Choroid plexus epithelial cell (primary cell): ENCODE measurements around the gene CEBPG.

Source experiments
- DNase-seq: peaks from one replicate; pipeline ENCODE4 v3.0.0-alpha.2; 2010; ENCODE audit warnings: low read depth
- H3K4me3 ChIP-seq: 2 replicates; pipeline ENCODE4 v1.5.1; 2011; ENCODE audit warnings: low read depth, mild to moderate bottlenecking, control low read depth, low read length, moderate library complexity
- TF ChIP-seq, protein P1 (sequence below): conservative IDR thresholded peaks from 2 replicates; pipeline ENCODE4 v1.5.1; 2011; ENCODE audit warnings: low read depth, mild to moderate bottlenecking, control low read depth, inconsistent platforms, low read length, moderate library complexity

The CEBPG gene

DNA sequence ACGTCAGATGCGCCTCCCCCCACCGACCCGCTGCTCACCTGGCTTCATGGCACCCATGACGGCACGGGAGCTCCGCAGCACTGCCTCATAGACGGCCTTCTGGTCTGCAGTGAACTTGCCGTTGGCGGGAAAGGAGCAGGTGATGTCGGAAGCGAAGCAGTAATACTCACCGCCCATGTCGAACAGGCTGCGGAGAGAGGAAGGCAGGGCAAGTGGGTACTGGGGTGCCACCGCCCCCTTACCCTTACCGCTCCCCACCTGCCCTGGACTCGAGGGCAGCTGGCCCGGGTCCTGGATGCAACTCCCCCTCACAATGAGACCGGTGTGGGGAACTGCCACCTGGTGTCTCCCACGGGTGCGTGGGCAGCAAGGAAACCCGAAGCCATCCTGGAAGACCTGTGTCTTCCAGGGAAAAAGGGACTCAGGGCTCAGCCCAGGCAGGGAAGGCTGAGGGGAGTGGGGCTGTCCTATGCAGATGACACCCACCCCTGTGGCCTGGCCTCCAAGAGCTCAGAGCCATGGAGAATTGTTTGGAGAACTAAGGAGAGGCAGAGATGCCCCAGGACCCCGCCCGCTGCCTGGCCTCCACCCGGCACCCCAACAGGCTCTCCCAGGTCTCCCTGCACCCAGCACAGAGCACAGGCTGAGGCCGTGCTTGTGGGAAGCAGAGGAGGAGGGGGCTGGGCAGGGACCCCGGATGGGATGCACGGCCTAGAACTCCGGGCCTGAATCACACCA, 28.3 kb downstream of the CEBPG start:
- DNase-seq = no peak
- no peak overlapping the region for H3K4me3 ChIP-seq
- TF ChIP-seq, protein P1, sequence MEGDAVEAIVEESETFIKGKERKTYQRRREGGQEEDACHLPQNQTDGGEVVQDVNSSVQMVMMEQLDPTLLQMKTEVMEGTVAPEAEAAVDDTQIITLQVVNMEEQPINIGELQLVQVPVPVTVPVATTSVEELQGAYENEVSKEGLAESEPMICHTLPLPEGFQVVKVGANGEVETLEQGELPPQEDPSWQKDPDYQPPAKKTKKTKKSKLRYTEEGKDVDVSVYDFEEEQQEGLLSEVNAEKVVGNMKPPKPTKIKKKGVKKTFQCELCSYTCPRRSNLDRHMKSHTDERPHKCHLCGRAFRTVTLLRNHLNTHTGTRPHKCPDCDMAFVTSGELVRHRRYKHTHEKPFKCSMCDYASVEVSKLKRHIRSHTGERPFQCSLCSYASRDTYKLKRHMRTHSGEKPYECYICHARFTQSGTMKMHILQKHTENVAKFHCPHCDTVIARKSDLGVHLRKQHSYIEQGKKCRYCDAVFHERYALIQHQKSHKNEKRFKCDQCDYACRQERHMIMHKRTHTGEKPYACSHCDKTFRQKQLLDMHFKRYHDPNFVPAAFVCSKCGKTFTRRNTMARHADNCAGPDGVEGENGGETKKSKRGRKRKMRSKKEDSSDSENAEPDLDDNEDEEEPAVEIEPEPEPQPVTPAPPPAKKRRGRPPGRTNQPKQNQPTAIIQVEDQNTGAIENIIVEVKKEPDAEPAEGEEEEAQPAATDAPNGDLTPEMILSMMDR = no peak

- DNase-seq = no peak
- TF ChIP-seq, protein P1 = peak; percentile 14
- H3K4me3 ChIP-seq = no peak overlapping the region
These were observed 29.1 kb downstream of the CEBPG start for GRCh38 chr19:33402421-33403220.

DNA sequence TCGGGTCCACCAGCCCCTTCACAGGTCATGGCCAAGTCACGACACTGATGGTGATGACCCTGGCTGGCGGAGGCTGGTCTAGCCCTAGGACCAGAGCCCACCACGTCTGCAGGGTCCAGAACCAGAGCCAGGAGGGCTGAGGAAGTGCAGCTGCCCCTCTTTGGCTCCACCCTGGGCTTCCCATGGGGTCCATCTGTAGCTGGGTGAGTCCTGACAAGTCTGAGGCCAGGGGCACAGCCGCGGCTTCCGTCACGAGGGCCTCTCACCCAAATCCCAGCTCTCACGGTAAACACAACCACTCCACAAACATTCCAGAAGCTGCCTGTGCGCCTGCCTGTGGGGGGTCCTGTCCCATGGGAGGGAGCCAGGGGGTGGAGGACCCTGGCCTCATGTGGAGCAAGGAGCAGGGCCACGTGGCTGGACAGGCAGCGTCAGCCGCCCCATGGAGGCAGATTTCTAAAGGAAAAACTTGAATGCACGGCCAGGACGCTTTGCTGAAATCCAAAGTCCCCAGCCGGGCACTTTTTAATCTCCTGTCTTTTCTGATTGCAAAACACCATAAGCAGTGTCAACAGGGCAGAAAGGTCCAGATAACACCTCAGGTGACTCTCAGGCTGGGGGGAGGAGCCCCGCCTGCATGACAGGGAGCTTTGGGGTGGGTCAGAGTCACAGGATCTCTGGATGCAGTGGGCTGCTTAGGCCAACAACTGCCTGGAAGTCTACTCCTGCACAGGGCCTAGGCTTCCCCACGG, 29.9 kb downstream of the CEBPG start:
- TF ChIP-seq, protein P1 = no peak
- DNase-seq = peak; percentile 15
- no peak overlapping the region for H3K4me3 ChIP-seq

DNA sequence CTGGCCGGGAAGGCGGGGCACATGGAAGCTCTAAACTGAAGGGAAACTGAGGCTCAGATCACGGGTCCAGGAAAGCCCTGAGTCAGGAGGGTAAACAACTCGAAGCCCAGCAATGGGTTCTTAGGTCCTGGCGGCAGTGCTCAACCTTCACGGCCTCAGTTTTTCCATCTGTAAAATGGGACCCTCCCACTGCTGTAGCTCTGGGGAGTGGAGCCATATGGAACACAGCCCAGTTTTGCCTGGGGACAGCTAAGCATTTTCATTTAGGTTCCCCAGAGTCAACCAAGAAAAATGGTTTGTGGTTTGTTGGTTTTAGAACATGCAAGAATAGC, 30.4 kb downstream of the CEBPG start:
- no peak for DNase-seq
- no peak overlapping the region for H3K4me3 ChIP-seq
- TF ChIP-seq, protein P1 = no peak

- no peak for DNase-seq
- TF ChIP-seq, protein P1 = no peak
These were observed 31.2 kb downstream of the CEBPG start for GRCh38 chr19:33404506-33405253.

DNA sequence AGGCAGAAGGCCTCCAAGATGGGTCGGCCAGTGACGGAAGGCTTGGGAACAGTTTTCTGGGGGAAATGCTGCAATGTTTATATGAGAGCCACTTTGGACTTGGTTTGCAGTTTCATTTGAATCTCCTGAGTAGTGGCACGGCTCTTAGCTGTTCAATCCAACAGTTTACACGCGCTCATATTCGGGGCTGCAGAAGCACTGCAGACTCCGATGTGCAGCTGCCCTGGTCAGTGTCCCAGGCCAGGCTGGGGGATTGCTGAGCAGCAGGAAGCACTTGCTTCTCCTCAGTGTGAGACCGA, 31.7 kb downstream of the CEBPG start:
- DNase-seq = no peak
- no peak overlapping the region for H3K4me3 ChIP-seq
- TF ChIP-seq, protein P1 = no peak

More at GRCh38 chr19:33404506-33405253, 31.2 kb downstream of the CEBPG start:
- H3K4me3 ChIP-seq = no peak overlapping the region
